ENCODE data around the gene LYPLAL1. TPM values are rescaled to one million over a fixed set of nuclear protein-coding genes. Genes with fewer than 3 reads are reported as not detected.

The LYPLAL1 gene
- total RNA-seq, 1 experiment from 2014 or later = 21.1 TPM

GRCh38 chr1:219163401-219163954, 10.2 kb upstream of the LYPLAL1 start:
- Histone ChIP-seq H4K91ac (ENCODE audit: insufficient read length, low read depth, low read length) (no peak overlapping the region), H3K9ac (ENCODE audit: extremely low read depth, insufficient read length, low read length) (no peak overlapping the region), H3T11ph (ENCODE audit: low read length) (no peak overlapping the region), H4K8ac (replicated peaks; ENCODE audit: insufficient read length, low read depth, low read length) (no peak overlapping the region), H2AK5ac (ENCODE audit: insufficient read length, low read length) (no peak overlapping the region), H3K56ac (ENCODE audit: insufficient read length, low read depth, low read length) (no peak overlapping the region), H2BK12ac (ENCODE audit: insufficient read length, low read depth, low read length) (no peak overlapping the region), H3K4me2 (ENCODE audit: insufficient read depth, insufficient read length, low read length) (no peak overlapping the region), H3K9me3 (ENCODE audit: control insufficient read depth, low read depth, low read length) (no peaks in the 10 kb centered on the region), H2BK15ac (ENCODE audit: low read depth, low read length) (no peak overlapping the region), H3K27me3 (ENCODE audit: insufficient read depth, low read length) (no peaks in the 10 kb centered on the region), H3K18ac (ENCODE audit: insufficient read length, low read depth, low read length) (no peak overlapping the region), H2BK5ac (ENCODE audit: insufficient read length, low read length) (no peak overlapping the region), H3K27ac (ENCODE audit: insufficient read length, low read depth, low read length) (no peak overlapping the region), H3K4me1 (ENCODE audit: insufficient read depth, low read length) (no peaks in the 10 kb centered on the region), H4K5ac (ENCODE audit: insufficient read length, low read depth, low read length) (no peak overlapping the region), H3K23ac (ENCODE audit: insufficient read length, low read depth, low read length) (no peak overlapping the region), H2AFZ (ENCODE audit: low read length) (no peak overlapping the region), H3K14ac (ENCODE audit: insufficient read depth, low read length) (no peak overlapping the region), H3K23me2 (ENCODE audit: insufficient read length, low read depth, low read length, poor library complexity, severe bottlenecking) (no peaks in the 10 kb centered on the region), H3K79me2 (ENCODE audit: insufficient read depth, low read length) (no peaks in the 10 kb centered on the region), H3K4ac (ENCODE audit: low read depth, low read length) (no peak overlapping the region), H2BK20ac (ENCODE audit: low read depth, low read length, poor library complexity, severe bottlenecking) (no peak overlapping the region), H2BK120ac (ENCODE audit: low read depth, low read length, poor library complexity, severe bottlenecking) (no peak overlapping the region), H4K20me1 (ENCODE audit: control insufficient read depth, insufficient read depth, insufficient read length) (no peaks in the 10 kb centered on the region), H3K79me1 (ENCODE audit: insufficient read depth, low read depth, low read length, poor library complexity, severe bottlenecking) (no peaks in the 10 kb centered on the region)
- H3K27me3 Mint-ChIP-seq (ENCODE audit: low read depth) = no peaks in the 10 kb centered on the region
- TF ChIP-seq CTCF (conservative IDR thresholded peaks at IDR 0.05) = no peak
- H3K9me3 Mint-ChIP-seq = no peaks in the 10 kb centered on the region
- DNase-seq = no peak
- no peaks in the 10 kb centered on the region for H3K36me3 Mint-ChIP-seq (ENCODE audit: insufficient read depth in 1 of 3, low read depth in 3 of 3)
- no peak overlapping the region for H3K27ac Mint-ChIP-seq
- no peak overlapping the region for H3K4me3 Mint-ChIP-seq
- no CpG with 5 or more reads among the region's 4 CpGs for WGBS (ENCODE audit: extremely low coverage, insufficient read length, low lambda C conversion rate)
- peaks cover 5 to 7% of the 10 kb centered on the region in 2 experiments; a peak in 3 of 4 replicates for H3K4me1 Mint-ChIP-seq
